Upper lobe of right lung (tissue), 1 donor: ENCODE results near the gene EBF4. TPM values are rescaled to one million over a fixed set of nuclear protein-coding genes. Genes with fewer than 3 reads are reported as not detected.

Source experiments
- ATAC-seq: fragments of 200-7000 bp; cut with Tn5 transposase; one replicate; pipeline ENCODE4 v1.9.1; 2020; ENCODE audit warnings: mild to moderate bottlenecking, moderate library complexity
- DNase-seq: peaks from one replicate; pipeline ENCODE4 v3.0.0-alpha.2; 2020
- H3K27ac ChIP-seq: fragments of 200-600 bp; one replicate; pipeline ENCODE4 v1.8.0; 2022
- H3K27me3 ChIP-seq: fragments of 200-600 bp; one replicate; pipeline ENCODE4 v1.8.0; 2022; ENCODE audit warnings: mild to moderate bottlenecking
- H3K36me3 ChIP-seq: fragments of 200-600 bp; one replicate; pipeline ENCODE4 v1.8.0; 2022
- H3K4me1 ChIP-seq: fragments of 200-600 bp; one replicate; pipeline ENCODE4 v1.8.0; 2022
- H3K4me3 ChIP-seq: fragments of 200-600 bp; one replicate; pipeline ENCODE4 v1.8.0; 2022; ENCODE audit warnings: mild to moderate bottlenecking
- H3K9me3 ChIP-seq: fragments of 200-600 bp; one replicate; pipeline ENCODE4 v1.8.0; 2022
- CTCF ChIP-seq: fragments of 200-600 bp; IDR thresholded peaks from one replicate; pipeline ENCODE4 v1.8.0; 2022; ENCODE audit warnings: antibody characterized with exemption
- intact Hi-C: fragments of 100-400 bp; cut with DNase I; formaldehyde crosslinking; loops from one replicate; pipeline ENCODE4 v1.11.0; 2022
- total RNA-seq: library from RNA; stranded (reverse); fragmentation: NEBNext Ultra II Directional; extraction: Animal tissue kit (Norgen Biotek cat#: 25700); gene quantifications from one replicate; pipeline ENCODE4 v1.2.1, GENCODE V29; 2021
- donor health status: DM: no; HTN: yes; CAD: no; lungs with severe emphysema.

Gene EBF4
- total RNA-seq, 1 donor from 2014 or later: 19.5 TPM

- intact Hi-C loops: no loop called here
- no peak overlapping the region for H3K4me3 ChIP-seq
- no peak for DNase-seq
These were observed 106.2 kb downstream of the EBF4 start for GRCh38 chr20:2798814-2799213.

GRCh38 chr20:2799271-2799670 lies 106.7 kb downstream of the EBF4 start:
- Histone ChIP-seq H3K4me3 (peak overlapping the region; percentile 32), H3K9me3 (no peaks in the 10 kb centered on the region), H3K36me3 (no peaks in the 10 kb centered on the region), H3K27ac (no peak overlapping the region), H3K4me1 (peaks cover 12% of the 10 kb centered on the region), H3K27me3 (peaks cover 58% of the 10 kb centered on the region)
- no peak for TF ChIP-seq CTCF
- DNase-seq: no peak
- intact Hi-C loops: no loop called here
- ATAC-seq: no peak

More at GRCh38 chr20:2798814-2799213, 106.2 kb downstream of the EBF4 start:
- no peak for TF ChIP-seq CTCF
- H3K9me3 ChIP-seq: no peaks in the 10 kb centered on the region
- H3K27me3 ChIP-seq: peaks cover 53% of the 10 kb centered on the region
- H3K4me1 ChIP-seq: peaks cover 12% of the 10 kb centered on the region
- no peaks in the 10 kb centered on the region for H3K36me3 ChIP-seq
- no peak overlapping the region for H3K27ac ChIP-seq
- no peak for ATAC-seq

- ATAC-seq (peak; percentile 6), DNase-seq (no peak)
- Histone ChIP-seq H3K27me3 (peaks cover 64% of the 10 kb centered on the region), H3K4me3 (peak overlapping the region; percentile 32), H3K27ac (no peak overlapping the region), H3K36me3 (no peaks in the 10 kb centered on the region), H3K9me3 (no peaks in the 10 kb centered on the region), H3K4me1 (peaks cover 12% of the 10 kb centered on the region)
- intact Hi-C loops: no loop called here
- no peak for TF ChIP-seq CTCF
These were observed 107.3 kb downstream of the EBF4 start for GRCh38 chr20:2799688-2800520.

- Histone ChIP-seq H3K36me3 (no peaks in the 10 kb centered on the region), H3K4me3 (peak within 1 kb of the TSS; percentile 32), H3K4me1 (peaks cover 12% of the 10 kb centered on the region), H3K27me3 (peaks cover 72% of the 10 kb centered on the region), H3K27ac (no peak within 1 kb of the TSS), H3K9me3 (no peaks in the 10 kb centered on the region)
- TF ChIP-seq CTCF: no peak
- DNase-seq (no peak), ATAC-seq (peak; percentile 4)
- intact Hi-C loops: no loop called here
These were observed 108.1 kb downstream of the EBF4 start, which contains the start of gene CPXM1 for GRCh38 chr20:2800521-2801285. Gene CPXM1, minus strand, starts transcription at chr20:2800627. Its CDS starts 55 bp downstream, at chr20:2800572.

- no peak for TF ChIP-seq CTCF
- intact Hi-C loops: no loop called here
- no peaks in the 10 kb centered on the region for H3K9me3 ChIP-seq
- no peaks in the 10 kb centered on the region for H3K36me3 ChIP-seq
- H3K27ac ChIP-seq: no peak overlapping the region
- H3K4me3 ChIP-seq: no peak overlapping the region
- DNase-seq: no peak
- no peak for ATAC-seq
- H3K4me1 ChIP-seq: peaks cover 12% of the 10 kb centered on the region
- peaks cover 78% of the 10 kb centered on the region for H3K27me3 ChIP-seq
These were observed 108.7 kb downstream of the EBF4 start for GRCh38 chr20:2801286-2801728.
